GM18909 (cell line): Measurements from ENCODE around the gene PRIMPOL.
"Not testable (repeated sequence)": the region's sequence is repeated elsewhere in the genome, so short reads cannot be mapped to it uniquely, and the experiment has no call there.

Experiments
- ATAC-seq: cut with Tn5 transposase; IDR thresholded peaks from one replicate; pipeline ENCODE4 v1.9.1; 2021; ENCODE audit warnings: mild to moderate bottlenecking; ENCODE audit not compliant: unreplicated experiment, poor library complexity

Gene PRIMPOL

DNA sequence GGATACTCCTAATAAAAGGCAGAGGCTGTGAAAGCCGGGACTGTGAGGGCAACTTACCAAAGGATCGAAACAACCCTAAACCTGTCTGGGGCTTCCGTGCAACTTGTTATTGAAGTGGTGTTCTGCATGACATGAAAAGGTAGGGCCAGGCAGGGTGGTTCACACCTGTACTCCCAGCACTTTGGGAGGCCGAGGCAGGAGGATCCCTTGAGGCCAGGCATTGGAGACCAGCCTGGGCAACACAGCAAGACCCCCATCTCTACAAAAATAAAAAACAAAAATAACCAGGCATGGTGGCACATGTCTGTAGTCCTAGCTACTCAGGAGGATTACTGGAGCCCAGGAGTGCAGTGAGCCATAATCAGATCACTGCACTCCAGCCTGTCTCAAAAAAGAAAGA, 12.6 kb upstream of the PRIMPOL start:
- ATAC-seq, result no peak

DNA sequence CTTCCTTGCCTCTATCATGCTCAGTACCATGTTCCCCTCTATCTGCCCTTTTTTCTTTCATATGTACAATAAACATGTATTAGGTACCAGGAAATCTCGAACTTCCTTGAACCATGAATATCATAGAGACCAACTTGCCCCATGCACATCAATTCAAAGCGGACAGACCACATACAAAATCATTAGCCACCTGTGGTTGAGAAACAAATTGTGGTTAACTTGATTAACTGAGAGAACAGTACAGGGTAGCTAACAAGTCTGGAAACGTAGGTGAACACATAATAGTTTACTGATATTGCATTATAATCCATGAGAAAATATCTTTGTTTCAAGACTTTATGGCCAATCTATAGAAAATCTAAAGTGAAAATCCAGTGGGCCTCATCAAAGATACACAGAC, 8.5 kb upstream of the PRIMPOL start:
- peak; percentile 77 for ATAC-seq

DNA sequence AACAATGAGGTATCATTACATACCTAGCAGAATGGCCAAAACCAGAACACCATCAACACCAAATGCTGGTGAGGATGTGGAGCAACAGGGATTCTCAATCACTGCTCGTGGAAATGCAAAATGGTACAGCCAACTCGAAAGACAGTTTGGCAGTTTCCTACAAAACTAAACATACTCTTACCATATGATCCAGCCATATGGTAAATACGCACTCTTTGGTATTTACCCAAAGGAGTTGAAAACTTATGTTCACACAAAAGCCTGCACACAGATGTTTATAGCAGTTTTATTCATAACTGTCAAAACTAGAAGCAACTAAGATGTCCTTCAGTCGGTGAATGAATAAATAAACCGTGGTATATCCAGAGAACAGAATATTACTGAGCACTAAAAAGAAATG, 8.1 kb upstream of the PRIMPOL start:
- ATAC-seq, result no peak

DNA sequence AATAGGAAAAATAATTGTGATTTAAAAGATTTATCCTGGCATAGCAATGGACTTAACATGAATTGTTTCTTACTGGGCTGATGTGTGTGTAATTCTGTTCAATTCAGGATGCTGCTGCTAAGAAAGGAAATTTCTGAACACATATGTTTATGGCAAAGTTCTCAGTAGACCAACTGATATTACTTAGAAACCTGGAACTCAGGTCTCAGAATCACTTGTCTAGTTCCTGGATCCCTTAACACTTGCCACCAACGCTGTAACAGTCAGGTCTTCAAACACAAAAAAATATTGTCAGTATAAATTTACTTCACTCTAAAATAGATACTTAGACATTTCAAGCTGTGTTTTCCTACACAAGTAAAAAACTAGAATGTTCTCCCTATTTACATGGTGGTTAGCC, 5.8 kb upstream of the PRIMPOL start:
- no peak for ATAC-seq

DNA sequence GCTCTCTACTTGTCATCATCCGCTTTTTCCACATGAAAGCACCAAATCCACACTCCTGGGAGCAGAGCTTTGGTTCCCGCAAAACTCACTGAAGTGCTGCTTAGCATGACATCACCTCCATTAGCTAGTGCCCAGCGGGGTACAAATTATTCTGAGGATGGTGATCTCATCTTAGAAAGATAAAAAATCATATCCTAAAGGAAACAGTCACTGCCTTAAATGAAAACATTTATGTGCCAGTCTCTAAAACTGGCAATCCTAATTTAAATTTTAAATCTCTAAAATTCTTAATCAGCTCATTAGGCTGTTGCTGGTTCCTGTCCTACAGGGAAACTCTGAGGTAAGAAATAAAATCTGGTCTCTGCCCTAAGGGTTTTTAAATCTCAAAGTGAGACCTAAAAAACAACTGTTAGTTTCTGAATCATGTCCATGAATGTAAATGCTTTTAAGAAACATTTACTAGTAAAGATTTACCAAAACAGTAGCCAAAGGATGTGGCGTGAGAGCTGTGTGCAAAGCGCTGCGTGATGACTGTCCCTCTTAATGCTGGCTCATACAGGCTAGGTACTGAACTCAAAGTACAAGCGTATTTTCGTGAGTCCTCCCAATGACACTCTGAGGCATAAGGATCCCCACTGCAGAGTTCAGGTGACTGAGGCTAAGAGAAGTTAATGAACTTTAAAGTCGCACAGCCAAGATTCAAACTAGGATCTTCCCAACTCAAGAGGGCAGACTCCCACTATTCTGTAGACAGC, 4.8 kb upstream of the PRIMPOL start:
- ATAC-seq, result no peak

DNA sequence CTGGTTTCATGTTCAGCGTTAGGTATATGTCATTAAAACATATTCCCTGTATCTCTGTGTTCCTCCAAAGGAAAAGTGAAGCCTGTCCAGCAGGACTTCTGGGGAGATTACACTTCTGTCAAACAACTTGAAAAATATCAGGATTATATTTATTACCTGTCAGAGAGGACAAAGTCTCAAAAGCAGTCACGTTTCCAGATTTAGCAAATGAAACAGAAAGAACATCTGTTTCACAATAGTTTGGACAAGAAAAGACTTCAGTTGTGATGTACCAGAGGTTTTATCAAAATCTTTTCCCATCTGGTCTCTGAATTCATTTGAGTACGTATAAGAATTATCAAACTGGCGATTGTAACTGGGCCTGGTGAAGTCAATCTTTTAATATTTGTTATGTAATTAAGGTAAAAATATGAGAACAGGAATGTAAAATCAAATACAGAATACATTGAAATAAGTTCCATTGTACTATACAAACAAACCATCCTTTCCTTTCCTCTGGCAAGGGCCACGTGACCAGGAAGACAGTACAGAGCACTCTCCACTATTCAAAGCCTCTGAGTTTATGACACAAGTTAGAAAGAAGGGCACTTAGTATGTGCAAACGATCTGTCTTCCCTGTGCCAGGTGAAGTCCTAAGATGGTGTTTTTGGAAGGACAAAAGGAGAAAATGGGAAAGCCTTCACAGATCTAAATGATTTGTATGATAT, 3.5 kb upstream of the PRIMPOL start:
- ATAC-seq, result no peak

DNA sequence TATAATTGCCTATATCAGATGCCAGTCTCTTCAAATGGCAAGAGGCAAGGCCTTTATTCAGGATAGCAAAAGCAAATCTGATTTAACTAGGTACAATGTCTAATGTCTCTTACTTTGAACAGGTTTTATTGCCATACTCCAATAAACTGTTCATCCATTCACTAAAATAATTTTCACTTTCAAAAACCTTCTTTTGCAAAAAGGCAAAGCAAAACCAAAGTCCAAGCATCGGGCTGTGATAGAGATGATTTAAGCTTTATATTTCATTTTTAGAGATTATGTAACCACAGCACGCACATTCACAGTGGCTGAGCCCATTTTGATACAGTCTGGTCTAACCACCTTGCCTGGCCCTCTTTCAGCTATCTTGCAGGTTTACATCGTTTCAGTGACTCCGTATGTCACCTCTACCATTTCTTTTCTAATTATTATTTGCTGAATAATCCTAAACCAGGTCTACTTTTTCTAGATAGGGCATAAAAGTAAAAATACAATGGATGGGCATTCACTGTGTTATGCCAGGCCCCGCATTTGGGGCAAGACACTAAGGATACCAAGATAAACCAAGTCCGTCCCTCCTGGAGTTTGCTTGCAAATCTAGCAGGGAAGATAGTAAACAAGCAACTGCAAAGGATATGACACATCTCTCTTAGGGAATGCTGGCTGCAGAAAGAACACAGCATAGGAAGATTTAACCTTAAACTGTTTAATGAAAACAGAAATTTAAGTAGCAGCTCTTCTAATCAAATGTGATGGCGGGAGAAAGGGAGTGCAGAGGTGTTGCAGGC, 2.1 kb upstream of the PRIMPOL start:
- ATAC-seq, result no peak

DNA sequence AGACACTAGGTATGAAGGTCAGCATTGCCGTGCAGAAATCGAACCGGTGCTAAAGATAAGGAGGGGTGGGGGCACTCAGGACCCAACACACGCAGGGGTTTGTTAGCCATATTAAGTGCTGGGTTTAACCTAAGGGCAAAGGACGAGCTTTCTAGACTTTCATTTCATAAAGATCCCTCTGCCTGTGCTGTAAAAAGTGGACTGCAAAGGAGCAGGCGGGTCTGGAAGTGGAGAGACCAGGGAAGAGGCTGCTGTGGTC, 1.6 kb upstream of the PRIMPOL start:
- no peak for ATAC-seq

DNA sequence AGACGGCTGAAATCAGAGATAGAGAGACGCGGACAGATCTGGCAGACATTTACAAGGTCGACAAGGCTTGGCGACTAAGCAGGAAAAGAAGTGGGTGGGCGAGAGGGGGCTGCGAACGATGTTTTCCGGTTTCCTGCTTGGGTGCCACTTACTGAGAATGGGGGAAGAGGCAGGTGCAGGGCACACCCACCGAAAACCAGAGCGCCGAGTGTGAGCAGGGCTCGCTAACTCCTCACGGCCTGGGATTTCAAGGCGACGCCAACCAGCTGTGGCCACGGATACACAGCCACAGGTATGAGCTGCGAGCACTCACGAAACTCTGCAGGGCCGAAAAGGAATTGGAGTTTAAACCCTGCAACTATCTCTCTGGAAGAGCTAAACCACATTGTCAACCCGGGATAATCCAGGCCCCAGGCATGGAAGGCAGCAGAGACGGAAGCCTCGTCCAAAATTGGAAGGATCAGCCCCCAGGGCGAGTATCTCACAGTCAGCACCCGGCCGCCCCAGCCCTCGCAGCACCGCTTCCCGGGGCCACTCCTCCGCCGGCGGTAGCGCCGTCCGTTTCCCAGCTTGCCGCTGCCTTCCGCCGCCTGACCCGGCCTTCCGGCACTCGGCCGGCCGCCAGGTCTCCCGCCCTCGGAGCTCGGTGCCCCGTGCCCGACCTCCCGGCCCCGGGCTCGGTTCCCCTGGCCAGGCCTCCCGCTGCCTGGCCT, 1.1 kb upstream of the PRIMPOL start:
- peak; percentile 28 for ATAC-seq

DNA sequence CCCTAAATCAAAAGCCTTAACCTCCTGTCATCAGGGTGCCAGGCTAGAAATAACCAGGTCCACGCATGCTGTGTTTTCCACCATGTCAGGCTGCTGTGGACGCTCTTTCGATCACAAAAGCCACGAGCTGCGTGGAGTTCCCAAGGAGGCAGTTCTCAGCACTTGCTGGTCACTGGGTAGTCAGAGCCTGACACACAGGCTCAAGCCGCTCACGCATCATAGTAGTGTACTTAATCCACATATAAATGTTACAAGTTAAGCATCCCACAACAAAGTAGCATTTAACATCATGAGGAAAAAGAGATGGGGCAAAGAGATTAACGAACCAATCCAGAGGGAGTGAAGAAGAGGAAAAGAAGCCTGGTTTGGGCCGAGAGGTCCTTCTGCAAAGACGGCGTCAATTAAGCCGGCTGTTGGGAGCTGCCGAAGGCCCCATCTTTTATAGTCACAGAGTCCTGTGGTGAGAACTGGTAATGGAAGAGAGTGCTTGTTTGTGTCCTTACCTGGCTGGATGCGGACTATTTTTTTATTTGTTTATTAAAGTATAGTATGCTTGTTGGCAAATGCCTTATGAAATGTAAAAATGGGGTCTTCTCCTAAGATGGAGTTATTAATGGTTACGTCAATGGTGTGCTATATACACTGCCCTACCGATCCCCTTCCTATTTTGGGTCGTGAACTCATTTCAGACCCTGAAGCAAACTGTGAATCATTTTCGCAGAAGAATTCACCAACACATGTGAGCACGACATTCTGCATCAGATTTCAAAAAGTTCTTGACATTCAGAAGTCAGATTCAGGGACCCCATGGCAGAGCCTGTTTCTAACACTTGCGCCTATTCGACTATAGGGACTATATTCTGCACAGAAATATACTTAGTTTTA, 675 bp downstream of the PRIMPOL start:
- ATAC-seq, result peak; percentile 13

DNA sequence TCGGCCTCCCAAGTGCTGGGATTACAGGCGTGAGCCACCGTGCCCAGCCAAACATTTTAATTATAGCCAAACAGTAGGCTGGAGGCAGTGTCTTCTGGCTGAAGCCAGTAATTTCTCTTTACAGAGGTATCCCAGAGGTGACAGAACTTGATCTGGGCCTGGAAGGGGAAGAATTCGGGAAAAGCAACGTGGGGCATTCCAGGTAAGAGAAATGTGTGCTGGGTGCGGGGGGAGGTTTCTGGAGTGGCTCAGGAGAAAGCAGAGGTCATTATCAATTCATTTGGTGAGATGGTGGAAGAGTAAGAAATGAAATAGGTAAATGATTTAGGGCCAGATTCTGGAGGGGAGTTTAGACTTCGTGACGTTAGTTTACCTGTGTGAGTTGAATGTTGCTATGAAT, 2.4 kb downstream of the PRIMPOL start:
- ATAC-seq, result no peak

DNA sequence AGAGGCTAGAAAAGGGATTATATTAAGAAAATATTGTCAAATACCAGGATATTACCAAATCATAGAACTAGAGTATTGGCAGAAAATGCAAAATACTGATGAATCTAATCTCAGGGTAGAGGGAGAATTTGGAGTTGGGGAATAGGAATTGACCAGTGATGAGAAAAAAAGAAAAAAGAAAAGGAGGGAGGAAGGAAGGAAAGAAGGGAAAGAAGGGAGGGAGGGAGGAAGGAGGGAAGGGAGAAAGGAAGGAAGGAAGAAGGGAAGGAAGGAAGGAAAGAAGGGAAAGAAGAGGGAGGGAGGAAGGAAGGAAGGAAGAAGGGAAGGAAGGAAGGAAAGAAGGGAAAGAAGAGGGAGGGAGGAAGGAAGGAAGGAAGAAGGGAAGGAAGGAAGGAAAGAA, 3.1 kb downstream of the PRIMPOL start:
- ATAC-seq, result not testable (repeated sequence)

DNA sequence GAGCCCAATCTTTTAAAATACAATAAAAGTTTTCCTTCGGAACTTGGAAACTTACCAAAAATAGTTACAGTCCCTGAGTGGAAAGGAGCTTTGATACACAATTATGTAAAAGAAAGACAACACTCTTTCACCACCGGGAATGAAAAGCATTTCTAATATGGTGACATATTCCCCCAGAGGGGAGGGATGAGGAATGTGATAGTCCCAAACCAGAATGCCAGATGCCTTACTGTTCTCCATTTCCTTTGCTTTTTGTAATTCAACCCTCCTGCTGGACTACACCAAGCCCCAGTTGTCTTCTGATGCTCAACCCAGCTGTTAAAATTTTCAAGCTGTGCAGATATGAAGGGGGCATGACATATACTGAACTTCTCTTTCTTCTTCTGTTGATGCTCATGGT, 4.1 kb downstream of the PRIMPOL start:
- ATAC-seq, result no peak

DNA sequence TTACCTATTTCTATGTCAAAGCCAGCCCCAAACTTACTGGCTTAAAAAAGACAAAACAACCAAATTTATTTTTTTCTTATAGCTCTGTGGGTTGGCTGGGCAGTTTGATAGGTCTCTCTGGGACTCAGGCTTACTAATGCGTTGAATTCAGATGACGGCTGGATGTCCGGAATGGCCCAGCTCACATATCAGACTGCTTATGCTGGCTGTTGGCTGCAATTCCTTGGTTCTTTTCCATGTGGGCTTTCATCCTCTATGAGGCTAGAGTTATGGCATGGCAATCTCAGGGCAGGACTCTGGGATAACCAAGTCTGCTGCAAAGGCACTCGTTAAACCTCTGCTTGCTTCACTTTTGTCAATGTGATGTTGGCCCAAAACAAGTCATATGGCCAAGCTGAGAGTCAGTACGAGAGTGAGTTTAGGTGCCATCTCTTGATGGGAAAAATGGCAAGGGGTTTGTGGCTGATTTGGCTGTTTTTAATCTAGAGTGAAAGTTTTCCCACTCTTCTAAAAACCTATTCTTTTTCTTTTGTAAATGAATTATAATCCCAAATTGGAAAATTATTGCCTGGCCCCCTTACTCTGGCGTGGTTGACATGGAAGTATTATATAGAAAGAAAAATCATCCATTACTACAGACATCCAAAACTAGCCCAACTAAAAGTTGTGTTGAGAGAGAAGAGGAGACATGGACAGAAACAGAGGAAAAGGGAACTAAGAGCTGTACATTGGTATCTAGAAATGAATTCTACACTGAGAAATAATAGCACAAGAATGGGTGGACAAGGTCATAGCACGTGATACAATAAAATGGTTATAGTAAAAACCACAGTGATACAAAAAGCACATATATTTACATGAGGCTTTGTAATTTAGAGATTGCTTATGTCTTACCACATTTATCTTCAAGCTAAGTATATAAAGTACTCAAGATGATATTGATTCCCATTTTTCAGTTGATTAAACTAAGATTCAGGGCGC, 6.6 kb downstream of the PRIMPOL start:
- ATAC-seq, result no peak

DNA sequence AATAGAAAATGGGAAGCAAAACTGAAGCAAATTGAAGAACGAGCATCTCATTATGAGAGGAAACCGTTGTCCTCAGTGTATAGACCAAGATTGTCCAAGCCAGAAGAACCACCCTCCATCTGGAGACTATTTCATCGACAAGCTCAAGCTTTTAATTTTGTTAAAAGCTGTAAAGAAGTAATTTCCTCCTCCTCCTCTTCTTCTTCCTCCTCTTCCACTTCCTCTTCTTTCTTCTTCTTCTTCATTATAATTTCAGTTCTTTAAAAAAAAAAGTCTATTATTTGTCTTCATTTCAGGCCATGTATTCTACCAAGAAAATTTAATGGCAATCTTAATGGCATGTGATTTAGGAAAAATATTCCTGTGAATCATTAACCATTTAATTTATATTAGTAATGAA, 7.6 kb downstream of the PRIMPOL start:
- ATAC-seq, result no peak

DNA sequence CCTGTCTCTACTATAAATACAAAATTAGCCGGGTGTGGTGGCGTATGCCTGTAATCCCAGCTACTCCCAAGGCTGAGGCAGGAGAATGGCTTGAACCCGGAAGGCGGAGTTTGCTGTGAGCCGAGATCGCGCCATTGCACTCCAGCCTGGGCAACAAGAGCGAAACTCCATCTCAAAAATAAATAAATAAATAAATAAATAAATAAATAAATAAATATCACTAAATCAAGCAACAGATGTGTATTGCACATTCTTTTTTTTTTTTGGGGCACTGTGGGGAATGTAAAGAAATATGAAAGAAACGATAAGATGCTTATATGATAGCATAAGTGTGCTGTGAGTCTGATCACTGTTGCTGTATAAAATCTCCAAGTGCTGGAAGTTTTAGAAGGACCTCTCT, 8.3 kb downstream of the PRIMPOL start:
- ATAC-seq, result not testable (repeated sequence)

DNA sequence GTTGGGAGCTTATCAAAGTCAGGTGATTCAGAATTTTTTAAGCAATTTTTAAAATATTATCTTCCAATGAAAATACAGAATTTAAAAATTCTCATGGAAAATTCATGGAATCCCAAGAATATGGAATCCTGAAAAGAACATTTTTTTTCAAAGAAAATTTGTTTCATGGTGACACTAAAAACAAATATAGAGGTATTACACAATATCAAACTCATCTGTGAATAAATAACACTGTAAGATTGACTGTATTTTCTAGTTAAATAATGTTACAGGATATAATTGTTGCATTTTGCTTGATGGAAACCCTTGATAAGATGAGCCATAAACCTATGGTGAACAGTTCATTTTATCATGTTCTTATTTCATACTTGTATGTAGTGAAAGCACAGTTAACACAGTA, 11.4 kb downstream of the PRIMPOL start:
- no peak for ATAC-seq

DNA sequence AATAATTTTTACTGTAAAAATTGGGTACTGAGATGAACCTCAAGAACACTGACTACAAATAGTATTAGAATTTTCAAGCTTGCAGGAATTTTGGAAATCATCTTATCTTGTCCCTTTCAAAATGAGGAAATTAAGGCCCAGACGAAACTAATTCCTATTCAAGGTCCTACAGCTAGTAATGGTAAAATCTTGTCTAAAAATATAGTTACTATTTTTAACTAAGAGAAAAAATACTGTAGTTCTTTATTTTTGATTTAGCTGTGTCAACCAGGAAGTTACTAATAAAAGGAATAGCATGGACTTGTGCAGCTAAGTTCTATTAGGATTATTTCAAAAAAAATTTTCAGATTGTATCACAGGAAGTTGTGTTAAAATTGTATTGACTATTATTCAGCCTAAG, 12.7 kb downstream of the PRIMPOL start:
- ATAC-seq, result no peak
